A549 treated with CORT108297 at 1 μM for 4 hours (cell line): ENCODE results near the gene GLUL. TPM values are rescaled to one million over a fixed set of nuclear protein-coding genes. Genes with fewer than 3 reads are reported as not detected.

Experiments
- total RNA-seq: library from RNA; stranded (reverse); fragments of 200-300 nt; extraction: Qiagen RNA extraction; gene quantifications from 5 replicates; pipeline ENCODE4 v1.2.3, GENCODE V29; 2022

GLUL gene
- 13.8 to 21.1 TPM (median 17.8 TPM) in 5 replicates for total RNA-seq

DNA sequence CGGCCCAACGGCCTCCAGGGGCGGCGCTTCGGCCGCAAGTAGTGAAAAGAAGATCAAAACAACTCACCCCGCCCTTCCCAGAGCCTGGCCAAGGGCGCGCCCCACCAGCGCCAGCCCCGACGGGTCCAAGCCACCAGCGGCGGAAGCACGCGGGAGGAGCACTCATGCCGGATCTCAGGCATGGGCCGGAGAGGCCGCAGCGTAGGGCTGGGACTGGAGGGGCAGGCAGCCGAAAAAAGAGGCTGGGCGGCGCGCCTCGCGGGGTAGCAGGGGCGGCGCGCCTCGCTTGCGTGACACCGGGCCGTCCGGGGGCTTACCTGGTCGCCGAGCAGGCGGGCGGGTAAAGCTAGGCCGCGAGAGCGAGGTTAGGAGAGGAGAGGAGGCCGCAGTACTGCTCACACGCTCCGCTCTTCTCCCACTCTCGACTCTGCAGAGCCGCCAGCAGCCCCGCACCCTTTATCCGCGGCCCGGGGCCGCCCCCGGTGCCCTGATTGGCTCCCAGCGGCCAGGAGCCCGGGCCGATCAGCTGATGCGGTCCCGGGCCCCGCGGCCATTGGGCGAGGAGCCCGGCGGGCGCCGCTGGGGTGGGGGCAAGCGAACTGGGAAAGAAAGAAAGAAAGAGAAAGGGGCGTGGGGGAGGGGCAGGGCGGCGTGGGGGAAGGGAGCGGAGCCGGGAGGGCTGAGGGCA, at the start of gene GLUL:
TSS of gene GLUL (minus strand) at position 429 of the 688 bp plus-strand sequence. CDS start 3,053 bp downstream, outside the sequence.

DNA sequence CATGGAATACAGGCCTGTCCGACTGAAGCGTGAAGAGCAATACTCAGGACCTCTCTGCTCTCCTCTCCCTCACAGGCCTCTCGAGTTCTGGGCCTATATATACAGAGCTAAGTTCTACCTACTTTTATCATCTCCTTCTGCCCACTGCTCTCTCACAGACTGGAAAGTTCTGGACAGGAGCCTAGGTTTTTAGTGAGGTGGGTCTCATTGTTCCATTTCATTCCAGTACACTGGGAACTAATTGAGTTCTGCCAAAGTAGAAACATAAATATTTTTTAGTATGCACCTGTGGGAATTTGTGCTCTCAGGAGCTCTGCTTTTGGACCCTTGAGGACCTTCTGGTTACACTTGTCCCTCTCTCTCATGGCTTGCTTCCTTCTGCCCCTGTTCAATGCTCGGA, 9.0 kb upstream of the GLUL start, which contains the start of gene TEDDM1:
TSS of gene TEDDM1 (minus strand) at position 101 of the 400 bp plus-strand sequence. CDS start 182 bp downstream, outside the sequence.

Other genes starting within 250 kb of the GLUL start
- gene TEDDM1, start 8.9 kb upstream of the GLUL start, total RNA-seq, result not detected in 5 replicates
- gene RGSL1, start 58.4 kb upstream of the GLUL start, total RNA-seq, result not detected in 5 replicates
- gene RNASEL, start 197.5 kb upstream of the GLUL start, total RNA-seq, result 1.9 to 2.8 TPM (median 2.2 TPM) in 5 replicates
- 0.18 to 0.29 TPM (median 0.25 TPM) in 5 replicates for gene RGS16, start 212.6 kb upstream of the GLUL start, total RNA-seq